Stimulated activated CD4-positive, alpha-beta T cell treated with anti-CD3 and anti-CD28 coated beads, Interleukin-4, amount 100 ng/mL, for 24 hours (primary cell): ENCODE data around the gene PPP6R3.
"Not testable (repeated sequence)": the region's sequence is repeated elsewhere in the genome, so short reads cannot be mapped to it uniquely, and the experiment has no call there.

Source experiments
- DNase-seq: peaks from one replicate; pipeline ENCODE4 v3.0.0-alpha.2; 2020

The PPP6R3 gene, protein sequence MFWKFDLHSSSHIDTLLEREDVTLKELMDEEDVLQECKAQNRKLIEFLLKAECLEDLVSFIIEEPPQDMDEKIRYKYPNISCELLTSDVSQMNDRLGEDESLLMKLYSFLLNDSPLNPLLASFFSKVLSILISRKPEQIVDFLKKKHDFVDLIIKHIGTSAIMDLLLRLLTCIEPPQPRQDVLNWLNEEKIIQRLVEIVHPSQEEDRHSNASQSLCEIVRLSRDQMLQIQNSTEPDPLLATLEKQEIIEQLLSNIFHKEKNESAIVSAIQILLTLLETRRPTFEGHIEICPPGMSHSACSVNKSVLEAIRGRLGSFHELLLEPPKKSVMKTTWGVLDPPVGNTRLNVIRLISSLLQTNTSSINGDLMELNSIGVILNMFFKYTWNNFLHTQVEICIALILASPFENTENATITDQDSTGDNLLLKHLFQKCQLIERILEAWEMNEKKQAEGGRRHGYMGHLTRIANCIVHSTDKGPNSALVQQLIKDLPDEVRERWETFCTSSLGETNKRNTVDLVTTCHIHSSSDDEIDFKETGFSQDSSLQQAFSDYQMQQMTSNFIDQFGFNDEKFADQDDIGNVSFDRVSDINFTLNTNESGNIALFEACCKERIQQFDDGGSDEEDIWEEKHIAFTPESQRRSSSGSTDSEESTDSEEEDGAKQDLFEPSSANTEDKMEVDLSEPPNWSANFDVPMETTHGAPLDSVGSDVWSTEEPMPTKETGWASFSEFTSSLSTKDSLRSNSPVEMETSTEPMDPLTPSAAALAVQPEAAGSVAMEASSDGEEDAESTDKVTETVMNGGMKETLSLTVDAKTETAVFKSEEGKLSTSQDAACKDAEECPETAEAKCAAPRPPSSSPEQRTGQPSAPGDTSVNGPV

DNA sequence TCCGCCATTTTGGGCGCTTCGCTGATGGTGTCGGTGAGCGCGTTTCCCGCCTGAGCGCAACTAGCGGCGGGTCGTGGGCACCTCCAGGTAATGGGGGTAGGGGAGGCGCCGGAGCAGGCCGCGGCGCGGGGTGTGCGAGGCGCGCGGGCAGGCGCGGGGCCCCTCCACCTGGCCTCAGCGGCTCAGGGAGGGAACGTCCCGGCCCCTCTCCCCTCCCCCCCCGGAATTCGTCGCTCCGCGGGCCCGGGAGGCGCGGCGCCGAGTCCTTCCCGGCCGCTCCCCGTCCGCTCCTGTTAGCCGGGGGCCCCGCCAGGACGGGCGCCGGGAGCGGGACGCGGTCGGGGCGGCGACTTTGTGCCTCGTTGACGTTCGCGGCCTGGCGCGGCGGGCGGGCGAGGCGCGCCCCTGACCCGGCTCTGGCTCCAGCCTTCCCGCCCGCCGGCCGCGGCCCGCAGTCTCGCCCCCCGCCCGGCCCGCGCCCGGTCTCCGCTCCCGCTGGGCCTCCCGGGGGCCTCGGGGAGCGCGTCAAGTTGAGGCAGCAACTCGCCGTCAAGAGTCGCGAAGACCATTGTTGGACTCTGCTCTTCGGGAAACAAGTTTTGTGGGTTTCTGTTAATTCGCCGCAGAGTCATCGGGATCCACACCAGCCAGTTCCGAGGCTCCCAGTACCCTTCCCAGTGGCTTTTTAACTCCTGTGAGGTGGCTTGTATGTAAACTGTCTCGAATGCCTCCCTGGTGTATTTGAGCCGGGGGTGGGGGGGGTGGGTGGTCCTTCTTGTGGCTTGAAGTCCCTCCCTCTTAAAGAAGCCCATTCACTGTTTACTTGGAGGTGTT, at the start of gene PPP6R3:
TSS of gene PPP6R3 (plus strand) at position 12 of the 834 bp plus-strand sequence. CDS start 76,913 bp downstream, outside the sequence.
- DNase-seq: no peak

DNA sequence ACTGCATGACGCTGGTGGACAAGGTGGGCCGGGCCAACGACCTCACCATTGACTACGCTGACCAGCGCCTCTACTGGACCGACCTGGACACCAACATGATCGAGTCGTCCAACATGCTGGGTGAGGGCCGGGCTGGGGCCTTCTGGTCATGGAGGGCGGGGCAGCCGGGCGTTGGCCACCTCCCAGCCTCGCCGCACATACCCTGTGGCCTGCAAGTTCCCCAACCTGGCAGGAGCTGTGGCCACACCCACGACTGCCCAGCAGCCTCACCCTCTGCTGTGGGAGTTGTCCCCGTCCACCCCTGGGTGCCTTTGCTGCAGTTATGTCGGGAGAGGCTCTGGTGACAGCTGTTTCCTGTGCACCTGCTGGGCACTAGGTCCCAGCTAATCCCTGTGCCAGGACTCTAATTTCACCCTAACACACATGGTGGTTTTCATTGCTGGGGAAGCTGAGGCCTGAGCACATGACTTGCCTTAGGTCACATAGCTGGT, 49.0 kb upstream of the PPP6R3 start:
- no peak for DNase-seq

DNA sequence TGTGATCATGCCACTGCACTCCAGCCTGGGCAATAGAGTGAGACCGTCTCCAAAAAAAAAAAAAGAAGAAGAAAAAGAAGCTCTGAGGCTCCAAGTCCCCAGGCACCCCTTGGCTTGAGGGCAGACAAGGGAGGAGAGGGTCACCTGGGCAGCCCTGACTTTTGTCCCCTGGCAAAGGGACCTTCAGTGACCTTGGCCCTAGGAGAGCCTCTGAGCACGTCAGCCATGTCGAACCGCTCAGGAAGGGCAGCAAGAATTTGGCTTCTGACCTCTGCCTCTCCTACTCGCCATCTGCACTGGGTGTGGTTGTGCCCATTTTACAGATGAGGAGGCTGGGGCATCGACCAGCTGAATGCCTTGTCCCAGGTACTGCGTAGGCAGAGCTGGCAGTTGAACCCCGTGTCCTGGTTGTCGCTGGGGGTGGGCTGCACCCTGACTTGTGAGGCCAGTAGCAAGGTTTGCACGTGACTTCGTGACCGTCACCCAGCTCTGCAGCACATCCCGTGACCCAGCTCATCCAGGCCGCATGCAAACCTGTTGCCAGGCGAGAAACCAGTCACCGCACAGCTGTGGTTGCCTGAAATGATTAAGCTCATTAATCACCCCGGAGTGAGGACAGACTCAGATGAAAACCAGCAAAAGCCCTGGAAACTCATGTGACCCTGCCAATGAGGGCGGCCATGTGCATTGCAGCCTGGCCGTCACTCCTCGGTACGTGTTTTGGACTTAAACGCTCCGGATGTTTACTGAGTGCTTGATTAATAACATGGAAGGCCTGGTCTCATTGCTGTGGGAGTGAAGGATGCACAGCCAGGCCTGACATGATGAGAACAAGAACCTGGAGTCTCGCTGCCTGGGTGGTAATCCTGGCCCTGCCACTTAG, 47.7 kb upstream of the PPP6R3 start:
- DNase-seq: peak; percentile 26

DNA sequence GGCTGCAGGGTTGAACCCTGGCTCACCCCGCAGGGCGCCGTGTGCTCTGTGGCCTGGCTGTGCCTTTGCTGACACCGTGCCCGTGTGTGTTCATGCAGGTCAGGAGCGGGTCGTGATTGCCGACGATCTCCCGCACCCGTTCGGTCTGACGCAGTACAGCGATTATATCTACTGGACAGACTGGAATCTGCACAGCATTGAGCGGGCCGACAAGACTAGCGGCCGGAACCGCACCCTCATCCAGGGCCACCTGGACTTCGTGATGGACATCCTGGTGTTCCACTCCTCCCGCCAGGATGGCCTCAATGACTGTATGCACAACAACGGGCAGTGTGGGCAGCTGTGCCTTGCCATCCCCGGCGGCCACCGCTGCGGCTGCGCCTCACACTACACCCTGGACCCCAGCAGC, 47.0 kb upstream of the PPP6R3 start:
- DNase-seq: no peak

DNA sequence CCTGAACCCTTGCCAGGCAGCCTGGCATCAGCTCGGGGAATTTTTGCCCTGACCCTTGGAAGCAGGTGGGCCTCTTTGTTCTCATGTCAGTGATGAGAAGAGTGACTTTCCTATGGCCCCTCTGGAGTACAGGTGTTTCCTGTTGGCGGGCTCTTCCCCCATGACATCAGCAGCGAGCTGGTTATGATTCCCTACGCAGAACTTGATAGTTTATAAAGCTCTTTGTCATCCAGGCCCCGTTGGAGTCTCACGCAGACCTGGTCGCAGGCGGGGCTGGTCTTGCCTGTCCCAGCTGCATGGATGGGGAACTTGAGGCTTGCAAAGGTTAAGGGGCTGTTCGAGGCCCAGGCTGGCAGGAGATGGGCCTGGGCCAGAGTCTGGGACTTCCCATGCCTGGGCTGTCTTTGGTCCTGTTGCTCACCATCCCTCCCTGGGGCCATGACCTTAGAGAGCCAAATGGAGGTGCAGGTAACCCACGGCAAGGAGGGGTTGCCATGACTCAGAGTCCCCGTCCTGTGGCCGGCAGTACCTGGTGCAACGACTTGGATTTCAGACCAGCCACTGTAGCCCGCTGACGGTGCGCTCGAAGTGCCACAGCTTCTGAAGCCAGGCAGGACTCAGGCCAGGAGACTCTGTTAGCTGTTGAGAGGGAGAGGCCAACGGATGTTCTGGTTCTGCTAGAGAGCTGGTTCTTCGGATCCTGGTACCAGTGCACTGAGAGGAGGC, 45.9 kb upstream of the PPP6R3 start:
- DNase-seq: no peak

DNA sequence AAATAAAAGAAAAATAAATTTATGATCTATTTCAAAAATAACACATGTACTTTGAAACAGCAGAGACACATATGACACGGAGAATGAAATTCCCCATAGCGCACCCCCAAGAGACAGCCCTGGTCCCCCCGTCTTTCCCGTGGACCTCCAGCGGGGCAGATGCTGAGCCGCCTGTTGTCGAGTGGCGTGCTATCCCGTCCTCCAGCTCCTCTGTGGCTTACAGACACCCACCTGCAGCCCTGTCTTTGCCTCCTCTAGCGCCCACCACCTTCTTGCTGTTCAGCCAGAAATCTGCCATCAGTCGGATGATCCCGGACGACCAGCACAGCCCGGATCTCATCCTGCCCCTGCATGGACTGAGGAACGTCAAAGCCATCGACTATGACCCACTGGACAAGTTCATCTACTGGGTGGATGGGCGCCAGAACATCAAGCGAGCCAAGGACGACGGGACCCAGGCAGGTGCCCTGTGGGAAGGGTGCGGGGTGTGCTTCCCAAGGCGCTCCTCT, 44.4 kb upstream of the PPP6R3 start:
- DNase-seq: no peak

DNA sequence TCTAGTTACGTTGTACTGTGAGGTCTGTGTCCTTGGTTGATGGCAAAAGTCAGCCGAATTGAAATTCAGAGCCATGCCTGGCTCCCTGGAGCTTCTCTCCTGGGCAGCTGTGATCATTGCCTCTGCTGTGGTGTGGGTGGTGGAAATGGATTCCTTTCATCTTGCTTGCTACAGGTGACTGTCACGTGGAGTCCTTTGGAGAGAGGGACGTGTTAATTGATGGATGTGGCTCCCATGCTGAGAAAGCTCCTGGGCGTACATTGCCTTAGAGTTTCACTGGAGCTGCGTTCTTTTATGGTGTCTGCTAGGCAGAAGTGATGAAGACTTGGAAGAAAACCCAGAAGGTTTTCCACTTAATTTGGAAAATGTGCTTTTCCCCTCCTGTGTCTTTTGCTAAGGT, 41.9 kb upstream of the PPP6R3 start:
- no peak for DNase-seq

DNA sequence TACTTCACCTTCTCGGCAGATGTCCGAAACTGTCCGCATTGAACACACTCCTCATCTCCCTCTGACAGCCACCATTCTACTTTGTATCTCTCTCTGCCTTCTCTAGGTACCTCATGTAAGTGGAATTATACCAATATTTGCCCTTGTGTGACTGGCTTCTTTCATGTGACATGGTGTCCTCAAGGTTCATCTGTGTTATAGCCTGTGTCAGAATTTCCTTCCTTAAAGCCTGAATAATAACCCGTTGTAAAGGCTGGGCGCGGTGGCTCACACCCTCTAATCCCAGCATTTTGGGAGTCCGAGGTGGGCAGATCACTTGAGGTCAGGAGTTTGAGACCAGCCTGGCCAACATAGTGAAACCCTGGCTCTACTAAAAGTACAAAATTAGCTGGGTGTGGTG, 40.4 kb upstream of the PPP6R3 start:
- DNase-seq: no peak

DNA sequence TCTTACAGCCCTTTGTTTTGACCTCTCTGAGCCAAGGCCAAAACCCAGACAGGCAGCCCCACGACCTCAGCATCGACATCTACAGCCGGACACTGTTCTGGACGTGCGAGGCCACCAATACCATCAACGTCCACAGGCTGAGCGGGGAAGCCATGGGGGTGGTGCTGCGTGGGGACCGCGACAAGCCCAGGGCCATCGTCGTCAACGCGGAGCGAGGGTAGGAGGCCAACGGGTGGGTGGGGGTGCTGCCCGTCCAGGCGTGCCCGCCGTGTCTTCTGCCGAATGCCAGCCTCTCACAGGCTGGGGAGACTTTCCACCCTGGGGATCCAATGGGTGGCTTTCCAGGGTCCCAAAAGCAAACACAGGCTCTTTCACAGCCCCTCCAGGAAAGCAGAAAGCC, 37.1 kb upstream of the PPP6R3 start:
- DNase-seq: no peak

DNA sequence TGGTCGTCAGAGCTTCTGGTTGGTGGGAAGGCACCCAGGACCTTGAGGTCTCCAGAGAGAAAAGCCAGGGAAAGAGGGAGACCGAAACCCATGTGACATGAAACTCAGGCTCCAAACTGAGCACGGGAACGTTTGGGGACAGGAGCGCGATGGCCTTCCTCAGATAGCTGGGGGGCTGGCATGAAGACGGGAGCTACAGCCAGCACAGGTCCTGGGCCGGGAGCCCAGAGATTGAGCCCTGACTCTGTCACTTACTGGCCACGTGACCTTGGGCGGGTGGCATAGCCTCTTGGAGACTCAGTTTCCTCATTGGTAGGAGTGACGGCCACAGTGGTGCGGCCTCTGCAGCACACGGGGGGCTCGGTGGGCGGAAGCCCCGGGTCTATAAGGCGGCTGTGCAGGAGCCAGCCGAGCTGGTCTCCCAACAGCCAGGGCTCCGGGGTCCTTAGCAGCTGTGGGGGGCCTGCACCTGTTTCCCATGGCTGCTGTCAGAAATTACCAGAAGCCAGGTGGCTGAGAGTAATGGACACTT, 36.4 kb upstream of the PPP6R3 start:
- DNase-seq: no peak

DNA sequence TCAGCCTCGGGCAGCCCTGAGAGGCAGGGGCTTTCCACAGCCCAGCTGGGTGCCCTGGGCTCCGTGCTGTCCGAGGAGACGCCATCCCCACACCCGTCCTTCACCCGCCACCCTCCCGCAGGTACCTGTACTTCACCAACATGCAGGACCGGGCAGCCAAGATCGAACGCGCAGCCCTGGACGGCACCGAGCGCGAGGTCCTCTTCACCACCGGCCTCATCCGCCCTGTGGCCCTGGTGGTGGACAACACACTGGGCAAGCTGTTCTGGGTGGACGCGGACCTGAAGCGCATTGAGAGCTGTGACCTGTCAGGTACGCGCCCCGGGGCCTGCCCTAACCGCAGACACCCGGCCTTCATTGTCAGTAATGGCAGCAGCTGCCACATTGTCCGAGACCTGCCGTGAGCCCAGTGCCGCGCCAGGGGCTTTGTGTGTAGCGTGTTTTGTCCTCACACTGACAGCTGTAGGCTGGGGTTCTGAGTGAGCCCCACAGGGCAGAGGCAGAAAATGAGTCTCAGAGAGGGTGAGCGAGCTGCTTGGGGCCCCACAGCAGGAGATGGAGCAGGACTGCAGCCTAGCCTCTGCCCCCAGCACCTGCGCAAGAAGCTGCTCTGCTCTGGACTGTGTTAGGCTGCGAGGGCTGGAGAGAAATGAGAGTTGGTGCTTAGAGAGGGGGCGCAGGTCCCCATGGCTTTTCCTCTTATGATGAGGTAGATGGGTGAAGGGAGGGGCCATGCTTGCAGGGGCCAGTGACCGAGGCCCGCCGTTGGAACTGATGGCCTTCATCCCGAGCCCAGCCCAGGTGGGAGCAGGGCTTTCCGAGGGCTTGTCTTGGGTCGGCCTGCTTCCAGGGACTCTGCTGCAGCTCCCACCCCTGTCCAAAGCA, 35.3 kb upstream of the PPP6R3 start:
- DNase-seq: no peak

DNA sequence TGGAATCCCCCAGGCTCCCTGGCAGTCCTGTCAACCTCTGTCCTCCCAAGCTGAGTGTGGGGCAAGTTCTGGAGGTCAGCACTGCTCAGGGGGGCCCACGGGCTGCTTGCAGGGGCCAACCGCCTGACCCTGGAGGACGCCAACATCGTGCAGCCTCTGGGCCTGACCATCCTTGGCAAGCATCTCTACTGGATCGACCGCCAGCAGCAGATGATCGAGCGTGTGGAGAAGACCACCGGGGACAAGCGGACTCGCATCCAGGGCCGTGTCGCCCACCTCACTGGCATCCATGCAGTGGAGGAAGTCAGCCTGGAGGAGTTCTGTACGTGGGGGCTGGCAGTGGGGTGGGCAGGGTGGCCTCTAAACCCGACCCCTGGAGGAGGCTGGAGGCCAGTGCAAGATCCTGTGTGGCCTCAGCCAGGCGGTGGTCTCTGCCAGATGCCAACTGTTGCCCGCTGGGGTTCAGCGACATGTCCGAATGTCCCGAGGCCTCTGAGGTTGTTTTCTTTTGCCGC, 34.6 kb upstream of the PPP6R3 start:
- DNase-seq: no peak

DNA sequence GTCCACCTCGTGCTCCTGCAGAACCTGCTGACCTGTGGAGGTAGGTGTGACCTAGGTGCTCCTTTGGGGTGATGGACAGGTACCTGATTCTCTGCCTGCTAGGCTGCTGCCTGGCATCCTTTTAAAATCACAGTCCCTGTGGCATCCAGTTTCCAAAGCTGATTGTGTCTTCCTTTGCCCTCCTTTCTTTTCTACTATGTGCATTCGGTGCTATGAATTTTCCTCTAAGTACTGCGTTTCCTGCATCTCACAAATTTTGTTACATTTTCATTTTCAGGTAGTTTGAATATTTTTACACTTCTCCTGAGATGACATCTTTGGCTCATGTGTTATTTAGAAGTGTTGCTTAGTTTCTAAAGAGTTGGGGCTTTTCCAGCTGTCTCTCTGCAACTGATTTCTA, 30.9 kb upstream of the PPP6R3 start:
- no peak for DNase-seq

DNA sequence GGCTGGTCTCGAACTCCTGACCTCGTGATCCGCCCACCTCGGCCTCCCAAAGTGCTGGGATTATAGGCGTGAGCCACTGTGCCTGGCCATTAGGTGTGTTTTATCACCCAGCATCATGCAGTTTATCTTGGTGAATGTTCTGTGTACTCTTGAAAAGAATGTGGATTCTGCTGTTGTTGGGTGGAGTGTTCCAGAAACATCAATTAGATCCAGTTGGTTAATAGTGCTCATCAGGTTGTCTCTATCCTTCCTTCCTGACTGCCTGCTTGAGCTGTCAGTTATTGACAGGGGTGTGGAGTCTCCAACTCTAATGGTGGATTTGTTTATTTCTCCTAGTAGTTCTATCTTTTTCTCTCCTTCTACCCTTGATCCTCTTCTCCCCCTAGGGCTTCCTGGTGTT, 30.2 kb upstream of the PPP6R3 start:
- no peak for DNase-seq

DNA sequence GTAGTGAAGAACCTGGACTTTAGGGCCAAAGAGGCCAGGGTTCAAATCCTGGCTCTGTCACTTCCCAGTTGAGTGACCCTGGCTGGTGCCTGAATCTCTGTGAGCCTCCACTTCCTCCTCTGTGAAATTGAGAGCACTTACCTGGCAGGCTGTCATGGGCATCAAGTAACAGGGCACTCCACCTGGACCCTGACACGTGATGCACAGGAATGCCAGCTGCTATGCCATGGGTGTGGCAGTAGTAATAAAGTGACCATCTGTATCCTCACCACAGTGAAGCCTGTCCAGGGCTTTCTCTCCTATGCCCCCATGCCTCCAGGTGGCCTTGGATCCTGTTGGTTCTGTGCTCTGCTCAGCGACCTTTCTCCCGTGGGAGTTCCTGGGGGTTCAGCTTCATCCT, 29.8 kb upstream of the PPP6R3 start:
- no peak for DNase-seq

DNA sequence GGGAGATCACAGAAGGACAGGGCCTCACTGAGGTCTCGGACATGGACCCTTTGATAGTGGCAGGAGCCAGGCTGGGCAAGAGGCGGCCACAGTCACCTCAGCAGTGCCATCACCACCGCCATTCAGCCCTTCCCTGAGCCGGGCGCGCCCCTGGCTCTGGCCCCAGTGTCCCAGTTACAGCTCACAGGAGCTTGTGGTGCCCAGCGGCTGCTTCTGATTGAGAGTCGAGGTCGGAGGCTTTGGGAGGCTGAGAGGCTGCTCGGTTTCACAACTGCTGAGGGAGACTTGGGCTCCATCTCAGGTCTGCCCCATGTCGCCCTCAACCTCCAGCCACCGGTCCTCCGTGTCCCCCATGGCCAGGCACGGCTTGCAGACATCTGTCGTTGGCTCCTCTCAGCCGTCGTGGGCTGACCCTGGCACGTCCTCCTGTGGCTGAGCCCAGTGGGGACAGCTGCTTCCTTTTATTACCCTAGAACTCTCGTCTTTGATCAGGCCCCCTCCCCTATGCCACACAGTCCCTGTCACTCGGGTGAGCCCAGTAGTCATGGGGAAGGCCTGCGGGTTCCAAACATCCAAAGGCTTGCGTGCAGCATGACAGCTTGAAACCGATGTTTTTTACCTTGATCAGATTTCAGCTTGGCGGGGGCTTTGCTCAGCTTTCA, 28.4 kb upstream of the PPP6R3 start:
- DNase-seq: no peak

DNA sequence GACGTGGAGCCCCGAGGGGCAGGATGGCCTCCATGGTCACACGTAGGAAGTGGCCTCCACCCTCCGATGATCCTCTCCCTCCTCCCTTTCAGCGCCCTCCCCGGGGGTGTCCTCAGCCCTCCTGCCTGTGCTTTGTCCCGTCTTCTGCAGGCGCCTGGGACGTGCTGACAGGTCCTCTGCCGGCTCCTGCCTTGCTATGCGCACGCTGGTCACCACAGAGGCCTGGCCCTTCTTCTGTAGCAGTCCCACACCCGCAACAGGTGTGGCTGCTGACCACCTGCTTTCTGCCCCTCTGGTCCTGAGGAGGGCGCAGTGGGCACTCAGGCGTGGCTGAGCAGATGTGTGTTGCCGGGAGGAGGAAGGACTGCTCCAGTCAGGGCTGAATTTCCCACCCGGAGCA, 27.7 kb upstream of the PPP6R3 start:
- DNase-seq: no peak

DNA sequence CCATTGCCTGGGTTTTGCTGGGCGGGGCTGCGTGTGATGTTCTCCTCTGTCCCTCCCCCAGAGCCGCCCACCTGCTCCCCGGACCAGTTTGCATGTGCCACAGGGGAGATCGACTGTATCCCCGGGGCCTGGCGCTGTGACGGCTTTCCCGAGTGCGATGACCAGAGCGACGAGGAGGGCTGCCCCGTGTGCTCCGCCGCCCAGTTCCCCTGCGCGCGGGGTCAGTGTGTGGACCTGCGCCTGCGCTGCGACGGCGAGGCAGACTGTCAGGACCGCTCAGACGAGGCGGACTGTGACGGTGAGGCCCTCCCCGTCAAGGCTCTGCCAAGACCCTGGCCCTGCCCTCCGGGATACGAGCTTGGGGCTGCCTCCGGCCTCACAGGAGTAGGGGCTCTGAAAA, 27.0 kb upstream of the PPP6R3 start:
- DNase-seq: no peak

DNA sequence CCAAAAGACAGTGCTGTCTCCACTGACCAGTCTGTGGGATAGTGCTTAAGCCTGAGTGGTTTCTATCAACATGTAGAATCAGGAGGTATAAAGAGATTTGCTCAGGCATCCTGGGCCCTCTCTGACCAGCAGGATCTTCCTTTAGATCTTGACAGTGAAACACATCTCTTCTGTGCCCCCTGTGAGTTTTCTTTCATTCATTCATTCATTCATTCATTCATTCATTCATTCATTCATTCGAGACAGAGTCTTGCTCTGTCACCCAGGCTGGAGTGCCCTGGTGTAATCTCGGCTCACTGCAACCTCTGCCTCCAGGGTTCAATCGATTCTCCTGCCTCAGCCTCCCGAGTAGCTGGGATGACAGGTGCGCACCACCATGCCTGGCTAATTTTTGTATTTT, 26.4 kb upstream of the PPP6R3 start:
- DNase-seq: not testable (repeated sequence)
